ENCODE results near the gene ALKBH8.
"Not testable (repeated sequence)": the region's sequence is repeated elsewhere in the genome, so short reads cannot be mapped to it uniquely, and the experiment has no call there.

The ALKBH8 gene

GRCh38 chr11:107565219-107565937 is at the start of gene ALKBH8:
ALKBH8 (minus strand) TSS chr11:107565735; CDS start chr11:107560893, 4,842 bp downstream.
- DNase-seq (ENCODE audit: low read depth) = no peak

GRCh38 chr11:107612445-107612844 is 46.9 kb upstream of the ALKBH8 start:
- no peak for DNase-seq (ENCODE audit: low read depth)

- DNase-seq (ENCODE audit: low read depth) = no peak
Observed at GRCh38 chr11:107609400-107610218, 44.1 kb upstream of the ALKBH8 start.

- no peak for DNase-seq (ENCODE audit: low read depth)
Observed at GRCh38 chr11:107608809-107609208, 43.3 kb upstream of the ALKBH8 start.

GRCh38 chr11:107606141-107606540 is 40.6 kb upstream of the ALKBH8 start:
- DNase-seq (ENCODE audit: low read depth) = no peak

- DNase-seq (ENCODE audit: low read depth) = no peak
Observed at GRCh38 chr11:107605061-107606006, 39.8 kb upstream of the ALKBH8 start.

GRCh38 chr11:107598225-107599139 is 32.9 kb upstream of the ALKBH8 start:
- DNase-seq (ENCODE audit: low read depth) = no peak

GRCh38 chr11:107594736-107595135 is 29.2 kb upstream of the ALKBH8 start:
- DNase-seq (ENCODE audit: low read depth) = no peak

GRCh38 chr11:107593951-107594350 is 28.4 kb upstream of the ALKBH8 start:
- DNase-seq (ENCODE audit: low read depth) = no peak

GRCh38 chr11:107592813-107593212 is 27.3 kb upstream of the ALKBH8 start:
- DNase-seq (ENCODE audit: low read depth) = no peak

- DNase-seq (ENCODE audit: low read depth) = no peak
Observed at GRCh38 chr11:107592231-107592590, 26.7 kb upstream of the ALKBH8 start.

- DNase-seq (ENCODE audit: low read depth) = no peak
Observed at GRCh38 chr11:107591378-107592230, 26.1 kb upstream of the ALKBH8 start.

- DNase-seq (ENCODE audit: low read depth) = no peak
Observed at GRCh38 chr11:107590460-107591377, 25.2 kb upstream of the ALKBH8 start, which contains the start of gene ELMOD1. ELMOD1 (plus strand) TSS chr11:107591147; CDS start chr11:107618190, 27,043 bp downstream.

- DNase-seq (ENCODE audit: low read depth) = no peak
Observed at GRCh38 chr11:107587306-107587979, 21.9 kb upstream of the ALKBH8 start.

- DNase-seq (ENCODE audit: low read depth) = no peak
Observed at GRCh38 chr11:107583629-107584195, 18.2 kb upstream of the ALKBH8 start.

GRCh38 chr11:107581147-107581546 is 15.6 kb upstream of the ALKBH8 start:
- DNase-seq (ENCODE audit: low read depth) = no peak

GRCh38 chr11:107579169-107579568 is 13.6 kb upstream of the ALKBH8 start:
- not testable (repeated sequence) for DNase-seq (ENCODE audit: low read depth)

- no peak for DNase-seq (ENCODE audit: low read depth)
Observed at GRCh38 chr11:107577346-107577711, 11.8 kb upstream of the ALKBH8 start.

All from HS-27A (cell line).